ENCODE data around the gene AGXT2.
"Not testable (repeated sequence)": the region's sequence is repeated elsewhere in the genome, so short reads cannot be mapped to it uniquely, and the experiment has no call there.

Gene AGXT2

GRCh38 chr5:35052838-35053237 lies 5.1 kb upstream of the AGXT2 start:
- DNase-seq (ENCODE audit: low read depth in 2 of 2), result no peak

- no peak for DNase-seq (ENCODE audit: low read depth in 2 of 2)
These were observed 2.9 kb upstream of the AGXT2 start for GRCh38 chr5:35050541-35051126.

DNA sequence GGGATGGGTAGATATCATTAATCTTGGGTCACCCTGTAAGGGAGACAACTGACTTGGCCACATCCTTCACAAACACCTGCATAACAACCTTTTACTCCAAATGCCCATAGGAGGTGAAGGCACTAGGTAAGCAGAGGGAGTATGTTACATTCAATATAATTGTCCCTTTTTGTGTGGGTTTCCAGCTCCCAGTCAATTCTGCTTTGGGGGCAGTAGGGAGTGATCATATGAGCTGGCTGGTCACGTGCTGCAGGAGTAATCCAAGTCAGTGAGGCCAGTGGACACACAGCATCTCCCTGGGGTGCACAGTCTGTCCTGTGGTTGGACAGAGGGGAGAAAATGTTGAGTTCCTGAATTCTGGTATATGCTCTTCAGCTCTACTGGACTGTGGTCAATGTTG lies 1.2 kb upstream of the AGXT2 start:
- no peak for DNase-seq (ENCODE audit: low read depth in 2 of 2)

- DNase-seq (ENCODE audit: low read depth in 2 of 2), result no peak
These were observed 975 bp downstream of the AGXT2 start for GRCh38 chr5:35046774-35047173.

GRCh38 chr5:35045280-35045679 lies 2.5 kb downstream of the AGXT2 start:
- DNase-seq (ENCODE audit: low read depth in 2 of 2), result no peak

GRCh38 chr5:35044649-35045048 lies 3.1 kb downstream of the AGXT2 start:
- no peak for DNase-seq (ENCODE audit: low read depth in 2 of 2)

DNA sequence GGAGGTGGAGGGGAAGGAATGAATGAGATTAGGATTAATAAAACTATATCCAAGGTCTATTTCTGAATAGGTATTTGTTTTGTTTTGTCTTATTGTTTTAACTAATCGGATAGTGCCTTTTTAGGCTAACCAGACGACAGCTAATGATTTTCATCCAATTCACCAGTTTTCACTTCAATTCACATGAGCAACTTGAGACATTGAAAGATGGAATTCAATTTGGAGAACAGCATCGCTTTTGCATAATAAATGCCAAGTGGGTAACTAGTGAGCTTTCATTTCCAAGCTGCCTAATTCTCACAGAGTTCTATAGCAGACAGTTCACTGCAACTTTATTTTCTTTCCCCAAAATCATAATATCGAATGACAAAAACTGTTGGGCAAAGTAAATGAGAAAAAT lies 5.0 kb downstream of the AGXT2 start:
- no peak for DNase-seq (ENCODE audit: low read depth in 2 of 2)

GRCh38 chr5:35041261-35041660 lies 6.5 kb downstream of the AGXT2 start:
- DNase-seq (ENCODE audit: low read depth in 2 of 2), result no peak

DNA sequence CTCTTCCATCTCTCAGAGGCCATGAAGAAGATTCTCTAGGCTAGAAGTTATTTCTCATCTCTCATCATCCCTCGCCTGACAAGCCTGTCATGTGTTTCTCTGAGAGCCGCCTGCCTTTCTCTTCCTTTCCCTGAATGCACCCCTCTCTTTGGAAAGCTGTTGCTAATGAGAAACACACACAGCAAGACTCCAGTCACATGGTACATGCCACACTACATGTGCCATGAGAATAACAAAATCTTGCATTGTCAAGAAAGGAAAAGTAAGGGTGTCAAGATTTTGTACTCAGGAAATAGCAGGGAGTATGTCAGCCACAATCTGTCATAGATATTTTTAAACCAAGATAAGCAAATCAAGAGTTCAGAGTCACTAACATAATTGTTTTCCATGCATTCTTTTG lies 8.9 kb downstream of the AGXT2 start:
- no peak for DNase-seq (ENCODE audit: low read depth in 2 of 2)

GRCh38 chr5:35036536-35036935 lies 11.2 kb downstream of the AGXT2 start:
- no peak for DNase-seq (ENCODE audit: low read depth in 2 of 2)

- not testable (repeated sequence) for DNase-seq (ENCODE audit: low read depth in 2 of 2)
These were observed 11.8 kb downstream of the AGXT2 start for GRCh38 chr5:35035929-35036328.

GRCh38 chr5:35035271-35035670 lies 12.5 kb downstream of the AGXT2 start:
- DNase-seq (ENCODE audit: low read depth in 2 of 2), result no peak

- no peak for DNase-seq (ENCODE audit: low read depth in 2 of 2)
These were observed 15.4 kb downstream of the AGXT2 start for GRCh38 chr5:35032356-35032755.

DNA sequence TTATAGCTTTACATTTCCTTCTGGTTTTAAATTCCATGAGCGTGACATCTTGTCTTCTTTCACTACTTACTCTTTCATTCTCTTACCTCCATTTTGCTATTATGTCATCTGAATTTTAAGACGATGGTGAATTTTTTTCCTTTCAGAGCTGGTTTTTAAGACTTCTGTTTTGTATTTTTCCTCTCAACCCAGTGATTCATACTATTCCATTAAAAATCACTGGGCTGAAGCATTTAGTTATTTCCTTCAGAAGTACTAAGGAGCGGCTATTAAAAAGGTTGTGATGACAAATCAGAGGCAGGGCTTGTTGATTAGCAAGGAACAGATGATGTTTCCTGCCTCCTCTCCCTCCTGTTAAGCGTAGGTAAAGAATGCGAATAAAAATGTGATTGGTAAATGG lies 16.5 kb downstream of the AGXT2 start:
- no peak for DNase-seq (ENCODE audit: low read depth in 2 of 2)

GRCh38 chr5:35030426-35031100 lies 17.2 kb downstream of the AGXT2 start:
- no peak for DNase-seq (ENCODE audit: low read depth in 2 of 2)

DNA sequence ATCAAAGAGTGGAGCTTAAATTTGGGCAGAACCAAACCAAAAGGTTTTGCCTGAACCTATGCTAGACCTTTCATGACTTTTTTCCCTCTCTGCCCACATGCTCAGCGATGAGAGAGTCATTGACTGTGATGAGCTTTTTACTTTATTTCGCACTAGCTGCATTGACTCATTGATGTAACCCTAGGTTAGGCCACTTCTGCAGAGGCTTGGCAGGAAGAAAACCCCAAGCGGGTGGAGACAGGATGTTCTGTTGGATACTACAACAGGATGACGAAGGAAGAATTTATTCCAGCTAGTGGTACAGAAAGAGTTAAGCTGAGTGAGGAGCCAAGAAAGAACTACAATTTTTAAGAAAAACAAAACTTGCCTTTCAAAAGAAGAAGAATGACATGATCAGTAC lies 18.4 kb downstream of the AGXT2 start:
- DNase-seq (ENCODE audit: low read depth in 2 of 2), result no peak

DNA sequence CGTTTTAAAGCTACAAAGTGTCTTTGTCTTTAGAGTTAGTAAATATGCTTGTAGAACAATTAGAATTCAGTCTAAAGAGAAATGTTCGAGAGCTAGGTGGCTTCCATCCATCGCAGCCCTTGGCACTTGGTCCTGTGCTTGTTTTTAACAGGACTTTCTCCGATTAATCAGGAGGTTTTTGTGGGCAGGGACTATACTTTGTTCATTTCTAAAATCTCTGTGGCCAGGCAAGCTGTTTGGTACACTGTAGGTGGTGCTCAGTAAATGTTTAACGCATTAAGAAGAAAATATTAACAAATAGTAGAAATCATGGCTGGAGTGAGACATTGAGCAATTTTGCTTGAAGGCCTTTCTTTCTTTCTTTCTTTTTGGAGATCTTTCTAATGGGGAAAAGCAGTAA lies 20.8 kb downstream of the AGXT2 start:
- no peak for DNase-seq (ENCODE audit: low read depth in 2 of 2)

GRCh38 chr5:35026280-35026840 lies 21.4 kb downstream of the AGXT2 start:
- no peak for DNase-seq (ENCODE audit: low read depth in 2 of 2)

DNA sequence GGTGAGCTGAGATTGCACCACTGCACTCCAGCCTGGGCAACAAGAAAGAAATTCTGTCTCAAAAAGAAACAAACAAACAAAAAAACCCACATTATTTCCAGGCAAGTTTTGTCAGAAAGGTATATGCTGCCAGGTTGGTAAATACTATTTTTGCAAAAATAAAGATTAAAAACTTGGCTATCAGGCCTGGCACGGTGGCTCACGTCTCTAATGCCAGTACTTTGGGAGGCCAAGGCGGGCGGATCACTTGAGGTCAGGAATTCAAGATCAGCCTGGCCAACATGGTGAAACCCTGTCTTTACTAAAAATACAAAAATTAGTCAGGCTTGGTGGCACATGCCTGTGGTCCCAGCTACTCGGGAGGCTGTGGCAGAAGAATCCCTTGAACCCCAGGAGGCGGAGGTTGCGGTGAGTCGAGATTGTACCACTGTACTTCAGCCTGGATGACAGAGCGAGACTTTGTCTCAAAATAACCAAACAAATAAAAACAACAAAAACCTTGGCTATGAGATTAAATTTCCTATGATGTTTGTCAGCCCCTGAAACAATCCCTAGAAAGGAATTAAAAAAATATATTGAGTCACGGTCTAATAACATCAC lies 22.7 kb downstream of the AGXT2 start:
- no peak for DNase-seq (ENCODE audit: low read depth in 2 of 2)

- DNase-seq (ENCODE audit: low read depth in 2 of 2), result no peak
These were observed 24.2 kb downstream of the AGXT2 start for GRCh38 chr5:35023391-35024178.

DNA sequence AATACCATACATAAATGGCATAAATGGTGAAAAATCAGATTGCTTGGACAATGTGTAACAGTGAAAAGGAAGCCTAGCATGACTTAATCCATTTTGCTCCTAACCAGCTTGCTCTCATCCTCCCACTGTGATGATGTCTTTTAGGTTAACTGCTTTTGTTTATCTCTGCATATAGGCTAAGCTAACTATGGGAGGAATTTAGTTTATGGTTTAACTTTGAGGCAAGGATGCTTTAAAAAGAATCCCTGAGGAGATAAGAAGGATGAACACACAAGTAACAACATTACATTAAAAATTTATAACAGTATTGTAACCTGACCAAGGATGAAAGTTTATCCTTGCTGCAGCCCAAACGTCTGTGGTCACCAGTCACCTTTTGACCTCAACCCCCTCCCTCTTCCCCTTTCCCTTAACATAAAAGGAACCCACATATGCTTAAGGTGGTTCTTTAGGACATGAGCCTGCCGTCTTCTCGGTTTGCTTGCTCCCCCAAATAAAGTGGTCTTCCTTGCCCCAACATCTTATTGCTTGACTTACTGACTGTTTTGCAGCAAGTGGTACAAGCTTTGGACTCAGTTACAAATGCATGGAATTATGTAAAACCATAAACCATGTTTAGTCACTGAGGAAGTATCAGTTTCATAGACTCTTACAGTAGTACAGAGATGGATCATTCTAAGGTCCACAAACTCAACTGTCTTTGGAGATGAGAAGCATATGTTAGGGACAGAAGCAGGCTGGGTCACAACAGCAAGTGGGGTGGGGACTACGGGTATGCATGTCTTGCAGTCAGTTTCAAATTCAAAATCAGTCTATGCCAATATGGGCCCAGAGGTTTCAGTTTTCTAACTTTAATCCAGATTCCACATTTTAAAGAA lies 31.3 kb downstream of the AGXT2 start:
- no peak for DNase-seq (ENCODE audit: low read depth in 2 of 2)
